DMS153 treated with DMSO at 0.1 percent for 48 hours (cell line): ENCODE results near the gene MEIOB.
A peak's percentile ranks its signal among the peaks of the same experiment; 100 is the strongest.
"Not testable (repeated sequence)": the region's sequence is repeated elsewhere in the genome, so short reads cannot be mapped to it uniquely, and the experiment has no call there.

Experiments
- DNase-seq: peaks from one replicate; lab custom pipeline; 2025; ENCODE audit not compliant: unreplicated experiment; lab: John Stamatoyannopoulos, UW

Gene MEIOB

GRCh38 chr16:1816396-1817275 is 55.3 kb downstream of the MEIOB start:
- DNase-seq: no peak

GRCh38 chr16:1815461-1815860 is 56.5 kb downstream of the MEIOB start:
- no peak for DNase-seq

- peak; percentile 1 for DNase-seq
Observed at GRCh38 chr16:1812732-1813163, 59.2 kb downstream of the MEIOB start.

- no peak for DNase-seq
Observed at GRCh38 chr16:1810536-1810935, 61.4 kb downstream of the MEIOB start.

- DNase-seq: no peak
Observed at GRCh38 chr16:1810106-1810505, 61.9 kb downstream of the MEIOB start.

GRCh38 chr16:1809281-1809801 is 62.6 kb downstream of the MEIOB start:
- no peak for DNase-seq

GRCh38 chr16:1808691-1809090 is 63.3 kb downstream of the MEIOB start:
- DNase-seq: no peak

GRCh38 chr16:1807626-1808025 is 64.3 kb downstream of the MEIOB start:
- DNase-seq: no peak

- no peak for DNase-seq
Observed at GRCh38 chr16:1800701-1801100, 71.3 kb downstream of the MEIOB start.

GRCh38 chr16:1799263-1799662 is 72.7 kb downstream of the MEIOB start:
- not testable (repeated sequence) for DNase-seq

GRCh38 chr16:1794908-1795666 is 76.9 kb downstream of the MEIOB start:
- DNase-seq: no peak

- no peak for DNase-seq
Observed at GRCh38 chr16:1794221-1794871, 77.6 kb downstream of the MEIOB start.

- DNase-seq: no peak
Observed at GRCh38 chr16:1793578-1794220, 78.3 kb downstream of the MEIOB start, which contains the start of gene IGFALS. Gene IGFALS, minus strand, starts transcription at chr16:1793705. Its CDS starts 53 bp downstream, at chr16:1793652.

- no peak for DNase-seq
Observed at GRCh38 chr16:1792836-1793577, 79.0 kb downstream of the MEIOB start.

- DNase-seq: no peak
Observed at GRCh38 chr16:1791943-1792812, 79.8 kb downstream of the MEIOB start.

GRCh38 chr16:1791256-1791942 is 80.6 kb downstream of the MEIOB start:
- DNase-seq: no peak

- DNase-seq: no peak
Observed at GRCh38 chr16:1790611-1791255, 81.2 kb downstream of the MEIOB start.

GRCh38 chr16:1790261-1790610 is 81.7 kb downstream of the MEIOB start:
- DNase-seq: no peak
